NCI-H2196 treated with DMSO at 0.1 percent for 48 hours (cell line): ENCODE measurements around the gene NDUFS1.
"Not testable (repeated sequence)": the region's sequence is repeated elsewhere in the genome, so short reads cannot be mapped to it uniquely, and the experiment has no call there.

ENCODE experiments used
- DNase-seq: peaks from one replicate; lab custom pipeline; 2025; ENCODE audit not compliant: unreplicated experiment; lab: John Stamatoyannopoulos, UW

NDUFS1 gene

DNA sequence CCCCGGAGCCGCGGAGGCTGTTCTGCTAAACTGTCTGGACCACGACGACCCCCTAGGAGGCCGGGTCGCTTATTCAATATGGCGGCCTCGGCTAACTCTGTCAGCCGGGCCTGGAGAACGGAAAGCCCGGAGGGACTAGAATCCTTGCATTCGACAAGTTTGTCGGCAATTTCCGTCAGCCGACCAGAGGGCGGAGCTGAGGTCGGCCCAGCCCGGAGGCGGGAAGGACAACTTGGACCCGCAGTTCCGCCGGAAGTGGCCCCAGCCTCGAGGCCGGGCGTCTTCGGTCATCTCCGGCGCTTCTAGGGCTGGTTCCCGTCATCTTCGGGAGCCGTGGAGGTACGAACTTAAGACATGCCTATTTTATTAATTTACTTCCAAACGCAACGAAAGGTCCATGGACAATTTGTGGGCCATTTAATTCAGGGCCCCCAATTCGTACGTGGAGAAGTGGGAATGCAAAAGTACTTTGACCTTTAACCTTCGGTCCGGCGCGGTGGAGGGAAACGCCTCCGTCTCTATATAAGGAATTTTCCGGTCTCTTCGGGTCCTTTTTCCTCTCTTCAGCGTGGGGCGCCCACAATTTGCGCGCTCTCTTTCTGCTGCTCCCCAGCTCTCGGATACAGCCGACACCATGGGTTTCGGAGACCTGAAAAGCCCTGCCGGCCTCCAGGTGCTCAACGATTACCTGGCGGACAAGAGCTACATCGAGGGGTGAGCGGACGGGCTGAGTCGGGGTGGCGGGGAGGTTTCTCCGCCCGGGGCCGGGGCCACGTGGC lies at the start of gene NDUFS1, which contains the start of gene EEF1B2:
Gene NDUFS1 (minus strand): TSS at position 99 of the 779 bp plus-strand sequence. CDS start 5,766 bp downstream, outside the sequence.
Gene EEF1B2 (plus strand): TSS at position 550 of the 779 bp plus-strand sequence. CDS start 85 bp downstream, at position 635.
- DNase-seq, result peak; percentile 95

DNA sequence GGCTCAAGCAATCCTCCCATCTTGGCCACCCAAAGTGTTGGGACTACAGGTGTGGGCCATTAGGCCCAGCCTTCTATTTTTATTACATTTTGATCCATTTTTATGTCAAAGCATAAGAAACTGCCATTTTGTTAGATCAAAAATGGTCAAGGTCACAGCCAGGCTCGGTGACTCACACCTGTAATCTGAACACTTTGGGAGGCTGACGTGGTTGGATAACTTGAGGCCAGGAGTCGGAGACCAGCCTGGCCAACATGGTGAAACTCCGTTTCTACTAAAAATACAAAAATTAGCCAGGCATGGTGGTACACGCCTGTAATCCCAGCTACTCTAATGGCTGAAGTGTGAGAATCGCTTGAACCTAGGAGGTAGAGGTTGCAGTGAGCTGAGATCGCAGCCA lies 49.7 kb upstream of the NDUFS1 start:
- DNase-seq, result no peak

DNA sequence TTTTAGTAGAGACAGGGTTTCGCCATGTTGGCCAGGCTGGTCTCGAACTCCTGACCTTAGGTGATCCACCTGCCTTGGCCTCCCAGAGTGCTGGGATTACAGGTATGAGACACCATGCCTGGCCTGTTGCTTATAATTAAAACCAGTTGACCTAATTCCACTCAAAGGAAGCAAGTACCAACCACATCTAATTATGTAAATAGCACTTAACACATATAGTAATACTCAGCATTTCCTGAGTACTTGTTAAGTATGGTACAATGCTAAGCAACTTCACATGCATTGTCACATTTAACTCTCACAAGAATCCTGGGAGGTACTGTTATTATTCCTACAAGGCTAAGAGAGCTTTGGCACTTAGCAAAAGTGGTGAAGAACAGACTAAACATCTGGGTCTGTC lies 48.1 kb upstream of the NDUFS1 start:
- DNase-seq, result not testable (repeated sequence)

DNA sequence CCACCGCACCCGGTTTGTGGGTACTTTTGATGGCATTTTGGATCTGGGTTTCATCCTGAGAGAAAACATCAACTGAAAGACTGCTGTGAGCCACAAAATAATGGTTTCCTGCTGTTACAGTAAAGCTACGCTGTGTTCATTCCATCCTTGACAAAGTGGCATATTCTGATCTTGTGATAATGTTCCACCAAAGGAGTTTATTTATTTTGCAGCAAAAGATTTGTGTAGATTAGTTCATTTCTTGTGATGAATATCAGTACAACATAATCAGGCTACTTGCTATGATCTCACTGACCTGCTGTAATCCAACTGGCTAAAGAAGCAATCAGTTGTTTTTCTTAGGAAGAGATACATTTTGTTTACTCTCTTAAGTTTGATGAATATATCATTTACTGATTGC lies 45.5 kb upstream of the NDUFS1 start:
- no peak for DNase-seq

DNA sequence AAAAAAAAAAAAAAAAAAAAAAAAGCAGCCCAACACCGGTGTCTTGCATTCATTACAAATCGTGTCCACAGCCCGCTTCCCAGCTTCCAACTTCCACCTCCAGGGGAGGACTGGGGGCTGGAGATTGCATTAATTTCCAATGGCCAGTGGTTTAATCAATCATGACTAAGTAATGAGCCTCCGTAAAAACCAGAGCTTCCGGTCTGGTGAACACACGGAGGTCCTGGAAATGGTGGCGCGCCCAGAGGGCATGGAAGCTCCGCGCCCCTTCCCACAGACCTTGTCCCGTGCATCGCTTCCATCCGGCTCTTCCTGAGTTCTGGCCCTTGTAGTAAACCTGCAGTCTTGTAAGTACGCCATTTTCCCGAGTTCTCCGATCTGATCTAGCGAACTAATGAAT lies 44.1 kb upstream of the NDUFS1 start:
- DNase-seq, result no peak

DNA sequence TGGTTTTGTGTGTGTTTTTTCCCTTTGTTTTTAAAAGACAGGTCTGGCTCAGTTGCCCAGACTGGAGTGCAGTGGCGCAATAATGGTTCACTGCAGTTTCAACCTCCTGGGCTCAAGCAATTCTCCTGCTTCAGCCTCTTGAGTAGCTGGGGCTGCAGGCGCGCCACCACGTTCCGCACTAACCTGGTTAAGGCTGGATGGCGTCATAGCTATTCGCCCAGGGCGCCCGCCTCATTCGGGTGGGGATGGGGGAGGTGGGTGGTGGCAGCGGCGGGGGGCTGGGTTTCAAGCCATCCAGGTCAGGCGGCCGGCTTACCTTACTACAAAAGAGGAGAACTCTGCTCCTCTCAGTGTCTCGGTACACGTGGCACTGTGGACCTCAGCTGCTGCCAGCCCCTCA lies 43.2 kb upstream of the NDUFS1 start:
- DNase-seq, result no peak

DNA sequence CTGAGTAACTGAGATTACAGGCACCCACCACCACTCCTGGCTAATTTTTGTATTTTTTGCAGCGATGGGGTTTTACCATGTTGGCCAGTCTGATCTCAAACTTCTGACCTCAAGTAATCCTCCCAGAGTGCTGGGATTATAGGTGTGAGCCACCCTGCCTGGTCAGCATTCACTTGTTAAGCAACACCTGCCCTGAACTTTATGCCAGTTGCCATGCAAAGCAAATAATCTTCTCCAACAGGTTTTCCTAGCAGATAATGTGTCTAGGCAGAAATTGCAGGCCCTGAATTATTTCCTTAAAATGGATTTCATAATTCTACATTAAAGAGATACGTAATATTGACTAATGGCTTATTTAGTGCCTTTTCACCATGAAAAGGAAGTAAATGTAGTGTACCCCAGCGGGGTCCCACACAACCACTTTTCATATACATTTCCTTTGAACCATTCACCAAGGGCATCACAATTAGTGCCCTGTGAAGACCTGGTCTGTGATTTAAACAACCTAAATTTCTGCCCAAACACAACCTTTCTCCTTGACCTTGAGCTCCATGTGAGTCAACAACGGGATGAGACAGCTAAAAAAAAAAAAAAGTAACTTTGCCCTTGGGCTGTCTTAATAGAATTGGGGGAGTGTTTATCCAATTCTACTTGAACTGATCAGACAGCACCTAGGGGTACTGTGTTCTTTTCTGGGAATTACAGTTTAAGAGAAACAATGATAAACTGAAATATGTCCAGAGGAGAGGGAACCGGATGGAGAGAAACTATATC lies 42.0 kb upstream of the NDUFS1 start:
- DNase-seq, result no peak

DNA sequence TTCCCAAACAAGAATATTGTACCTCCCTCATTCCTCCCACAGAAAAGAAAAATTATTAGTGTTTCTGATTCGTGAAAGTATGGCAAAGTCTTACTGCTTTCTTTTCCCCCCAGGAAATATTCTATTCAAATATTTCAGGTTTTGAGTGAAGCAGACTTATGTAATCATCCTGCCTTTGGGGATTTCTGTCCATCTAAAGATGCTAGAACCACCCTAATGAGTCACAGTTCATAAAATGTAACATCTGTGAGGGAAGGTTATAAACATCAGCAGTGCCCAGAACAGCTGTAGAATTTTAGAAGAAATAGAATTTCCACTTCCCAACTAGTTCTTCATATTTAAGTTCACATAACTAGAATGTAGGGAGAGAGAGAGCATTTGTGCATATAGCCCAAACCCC lies 39.4 kb upstream of the NDUFS1 start:
- no peak for DNase-seq

DNA sequence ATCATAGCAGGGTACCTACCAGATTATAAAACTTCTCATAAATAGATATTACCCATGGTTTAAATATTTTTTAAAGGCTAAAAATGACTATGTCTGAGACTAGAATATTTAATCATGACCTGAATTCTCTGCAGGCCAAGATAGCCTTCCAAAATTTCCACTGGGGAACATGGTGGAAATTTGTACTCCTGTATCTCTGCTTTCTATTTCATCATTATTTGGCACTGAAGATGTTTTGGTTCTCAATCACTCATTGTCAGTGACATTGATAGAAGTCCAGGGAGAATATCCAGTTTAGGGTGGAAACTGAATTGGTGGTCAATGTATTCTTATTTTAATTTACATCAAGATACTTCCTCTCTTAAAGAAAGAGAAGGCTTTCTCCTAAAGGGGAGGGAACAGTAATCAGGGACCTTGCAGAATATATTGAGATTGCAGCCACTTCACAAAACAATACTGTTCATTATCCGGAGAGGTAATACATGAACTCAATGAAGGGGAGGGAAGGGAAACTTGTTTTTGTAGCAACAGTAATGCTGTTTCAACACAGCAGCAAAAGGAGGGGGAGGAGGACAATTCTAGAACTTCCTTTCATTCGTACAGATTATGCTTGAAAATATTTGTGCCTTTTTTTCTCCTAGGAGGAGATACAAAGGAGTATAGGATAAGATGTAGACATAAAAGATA lies 34.6 kb upstream of the NDUFS1 start:
- DNase-seq, result no peak

DNA sequence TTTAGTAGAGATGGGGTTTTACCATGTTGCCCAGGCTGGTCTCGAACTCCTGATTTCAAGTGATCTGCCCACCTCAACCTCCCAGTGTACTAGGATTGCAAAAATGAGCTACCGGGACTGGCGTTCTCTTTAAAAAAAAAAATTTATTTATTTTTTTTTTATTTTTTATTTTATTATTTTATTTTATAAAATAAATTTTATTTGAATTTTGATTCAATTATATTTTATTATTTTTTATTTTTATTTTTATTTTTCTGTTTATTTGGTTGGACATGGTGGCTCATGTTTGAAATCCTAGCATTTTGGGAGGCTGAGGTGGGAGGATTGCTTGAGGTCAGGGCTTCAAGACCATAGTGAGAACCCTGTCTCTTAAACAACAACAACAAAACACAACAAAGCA lies 32.9 kb upstream of the NDUFS1 start:
- DNase-seq, result no peak

DNA sequence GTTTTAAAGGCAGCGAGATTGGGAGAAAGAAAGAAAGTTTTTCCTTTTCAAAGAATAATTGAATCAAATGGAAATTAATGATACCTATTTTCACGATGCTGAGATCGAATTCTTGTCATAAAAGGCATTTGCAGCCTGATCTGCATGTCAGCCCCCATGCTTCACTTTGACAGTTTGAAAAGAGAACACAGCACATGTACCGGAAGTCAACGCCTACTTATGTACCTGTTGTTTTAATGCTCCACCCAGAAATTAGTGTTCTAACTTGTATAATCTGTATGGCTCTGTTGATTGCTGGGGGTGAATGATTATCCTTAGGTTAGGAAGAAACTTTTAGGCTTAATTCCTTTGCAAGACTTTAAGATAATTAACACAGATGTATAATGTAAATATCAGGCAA lies 31.4 kb upstream of the NDUFS1 start:
- no peak for DNase-seq

DNA sequence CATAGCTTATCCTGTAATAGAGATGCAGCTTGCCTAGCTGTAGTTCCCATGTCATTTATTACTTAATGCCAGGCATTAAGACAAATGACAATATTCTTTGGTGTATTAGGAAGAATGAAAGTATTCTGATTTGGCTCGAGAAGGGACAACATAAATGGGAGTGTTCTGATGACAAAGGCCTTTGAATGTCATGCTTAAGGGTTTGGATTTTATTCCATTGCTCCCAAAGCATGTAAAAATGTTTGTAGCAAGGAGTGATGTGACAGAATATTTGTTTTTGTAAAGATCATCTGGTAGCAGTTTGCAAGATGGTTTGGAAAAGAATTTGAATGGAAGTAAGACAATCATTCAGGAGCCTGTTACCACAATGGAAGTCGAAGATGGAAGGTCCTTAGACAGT lies 30.9 kb upstream of the NDUFS1 start:
- DNase-seq, result no peak

DNA sequence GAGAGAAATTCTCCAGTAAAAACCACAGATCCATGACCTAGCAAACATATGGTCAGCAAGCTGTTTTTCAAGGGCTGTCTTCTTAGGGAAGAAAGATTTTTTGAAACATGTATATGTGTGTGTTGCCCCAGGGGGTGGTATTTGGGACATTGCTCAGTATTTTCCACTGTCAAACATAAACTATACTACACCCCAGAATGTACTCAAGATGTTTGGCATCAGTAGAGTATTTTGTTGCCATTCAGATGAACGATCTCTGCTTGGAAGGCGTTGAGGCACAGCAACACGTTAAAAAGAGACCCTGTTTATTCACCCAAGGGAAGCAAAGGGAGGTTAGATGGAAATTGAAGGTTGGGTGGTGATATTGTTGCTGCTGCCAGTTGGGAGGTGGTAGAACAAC lies 30.4 kb upstream of the NDUFS1 start:
- no peak for DNase-seq

DNA sequence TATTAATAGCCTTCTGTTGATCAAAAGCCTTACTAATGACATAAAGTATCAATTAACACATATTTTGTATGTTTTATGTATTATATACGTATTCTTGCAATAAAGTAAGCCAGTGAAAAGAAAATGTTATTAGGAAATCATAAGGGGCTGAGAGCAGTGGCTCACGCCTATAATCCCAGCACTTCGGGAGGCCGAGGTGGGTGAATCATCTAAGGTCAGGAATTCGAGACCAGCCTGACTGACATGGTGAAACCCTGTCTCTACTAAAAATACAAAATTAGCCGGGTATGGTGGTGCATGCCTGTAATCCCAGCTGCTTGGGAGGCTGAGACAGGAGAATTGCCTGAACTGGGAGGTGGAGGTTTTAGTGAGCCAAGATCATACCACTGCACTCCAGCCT lies 22.3 kb upstream of the NDUFS1 start:
- DNase-seq, result not testable (repeated sequence)

DNA sequence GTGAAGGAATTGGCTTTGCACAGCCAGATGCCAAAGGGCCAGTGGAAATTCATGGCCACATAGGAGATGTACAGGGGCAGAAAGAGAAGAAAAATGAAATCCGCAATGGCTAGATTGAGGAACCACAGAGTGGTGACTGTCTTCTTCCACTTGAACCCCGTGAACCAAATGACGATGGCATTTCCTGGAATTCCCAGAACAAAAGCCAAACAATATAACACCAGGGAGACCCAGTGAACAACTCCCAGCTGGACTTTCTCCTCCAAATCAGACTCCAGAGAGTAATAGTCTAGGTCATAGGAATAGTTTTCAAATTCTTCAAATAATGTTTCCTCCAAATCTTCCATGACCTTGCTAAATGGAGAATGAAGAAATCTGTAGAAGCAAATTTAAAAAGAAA lies 17.7 kb upstream of the NDUFS1 start:
- no peak for DNase-seq

DNA sequence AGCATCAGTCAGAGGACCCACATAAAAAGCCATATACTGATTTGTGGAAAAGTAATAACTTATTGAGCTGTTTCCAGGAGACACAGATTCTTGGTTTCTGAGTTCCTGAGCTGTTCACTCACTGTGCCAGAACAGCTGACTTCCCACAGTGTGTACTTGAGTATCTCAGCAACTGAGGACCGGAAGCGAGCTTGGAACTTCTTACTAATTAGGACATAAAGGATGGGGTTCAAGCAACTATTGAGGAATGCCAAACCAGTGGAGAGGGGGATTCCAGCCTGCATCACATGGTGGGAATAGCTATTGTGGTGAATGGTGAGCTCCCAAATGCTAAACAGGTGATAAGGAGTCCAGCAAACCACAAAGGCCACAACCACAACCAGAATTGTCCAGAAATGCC lies 16.9 kb upstream of the NDUFS1 start:
- no peak for DNase-seq

DNA sequence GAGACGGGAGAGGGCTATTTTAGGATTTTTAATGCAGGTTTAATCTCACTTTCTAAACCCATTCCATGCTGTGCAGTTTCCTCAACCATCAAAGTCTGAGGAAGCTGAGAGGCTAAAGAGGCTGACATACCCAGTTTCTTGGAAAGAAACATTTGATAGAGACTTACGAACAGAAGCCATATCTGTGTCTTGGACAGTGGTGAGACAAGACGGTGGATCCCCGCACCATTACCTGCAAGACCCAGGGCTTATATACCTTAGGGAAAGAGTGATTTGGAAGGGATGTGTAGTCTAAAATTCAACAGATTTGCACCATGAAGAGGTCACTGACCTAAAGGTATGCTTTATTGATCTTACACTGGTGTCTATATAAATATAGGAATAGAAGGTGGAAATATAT lies 13.9 kb upstream of the NDUFS1 start:
- no peak for DNase-seq

DNA sequence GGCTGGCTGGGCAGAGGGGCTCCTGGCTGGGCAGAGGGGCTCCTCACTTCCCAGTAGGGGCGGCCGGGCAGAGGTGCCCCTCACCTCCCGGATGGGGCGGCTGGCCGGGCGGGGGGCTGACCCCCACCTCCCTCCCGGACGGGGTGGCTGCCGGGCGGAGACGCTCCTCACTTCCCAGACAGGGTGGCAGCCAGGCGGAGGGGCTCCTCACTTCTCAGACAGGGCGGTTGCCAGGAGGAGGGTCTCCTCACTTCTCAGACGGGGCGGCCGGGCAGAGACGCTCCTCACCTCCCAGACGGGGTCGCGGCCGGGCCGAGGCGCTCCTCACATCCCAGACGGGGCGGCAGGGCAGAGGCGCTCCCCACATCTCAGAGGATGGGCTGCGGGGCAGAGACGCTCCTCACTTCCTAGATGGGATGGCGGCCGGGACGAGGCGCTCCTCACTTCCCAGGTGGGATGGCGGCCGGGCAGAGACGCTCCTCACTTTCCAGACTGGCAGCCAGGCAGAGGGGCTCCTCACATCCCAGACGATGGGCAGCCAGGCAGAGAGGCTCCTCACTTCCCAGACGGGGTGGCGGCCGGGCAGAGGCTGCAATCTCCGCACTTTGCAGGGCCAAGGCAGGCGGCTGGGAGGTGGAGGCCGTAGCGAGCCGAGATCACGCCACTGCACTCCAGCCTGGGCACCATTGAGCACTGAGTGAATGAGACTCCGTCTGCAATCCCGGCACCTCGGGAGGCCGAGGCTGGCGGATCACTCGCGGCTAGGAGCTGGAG lies 12.6 kb upstream of the NDUFS1 start:
- DNase-seq, result not testable (repeated sequence)

DNA sequence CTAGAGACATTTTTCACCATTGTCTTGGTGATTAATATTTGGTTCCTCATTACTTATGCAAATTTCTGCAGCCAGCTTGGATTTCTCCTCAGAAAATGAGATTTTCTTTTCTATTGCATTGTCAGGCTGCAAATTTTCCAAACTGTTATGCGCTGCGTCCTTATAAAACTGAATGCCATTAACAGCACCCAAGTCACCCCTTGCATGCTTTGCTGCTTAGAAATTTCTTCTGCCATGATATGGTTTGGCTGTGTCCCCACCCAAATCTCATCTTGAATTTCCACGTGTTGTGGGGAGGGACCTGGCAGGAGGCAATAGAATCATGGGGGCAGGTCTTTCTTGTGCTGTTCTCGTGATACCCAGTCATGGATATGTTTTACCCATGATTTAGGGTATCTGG lies 9.0 kb upstream of the NDUFS1 start:
- not testable (repeated sequence) for DNase-seq

DNA sequence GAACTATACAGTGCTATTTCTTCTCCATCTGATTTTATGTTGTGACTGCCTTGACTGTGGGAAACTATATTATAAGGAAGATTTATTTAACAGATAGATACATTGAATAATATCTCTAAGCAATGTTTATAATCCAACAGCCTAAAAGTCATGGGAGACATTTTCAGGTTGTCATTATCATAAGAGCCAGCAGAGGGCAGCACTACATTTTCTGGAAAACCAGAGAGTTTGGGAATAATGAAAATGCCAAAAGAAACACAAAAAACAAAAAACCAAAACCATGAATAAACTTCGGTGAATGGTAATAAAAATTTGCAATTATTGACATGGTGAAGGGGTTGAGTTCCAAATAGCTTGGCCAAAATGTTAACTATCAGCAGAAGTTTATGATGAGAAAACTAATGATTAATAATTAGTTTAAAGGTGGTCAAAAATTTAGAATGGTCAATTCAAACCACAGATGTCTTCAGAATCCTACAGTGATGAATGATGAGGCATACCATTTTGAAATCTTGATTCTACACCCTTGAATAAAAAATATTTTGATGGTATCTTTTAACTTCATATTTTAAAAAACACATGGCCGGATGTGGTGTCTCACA lies 5.1 kb upstream of the NDUFS1 start:
- no peak for DNase-seq
